Vagina (tissue), 2 donors: ENCODE results near the gene PTPRN2.

Experiments
- POLR2A ChIP-seq, 2 donors: fragments of 450-650 bp; IDR thresholded peaks; one replicate each; pipeline ENCODE4 v1.6.1; 2017; ENCODE audit warnings: antibody characterized with exemption in 2 of 2, mild to moderate bottlenecking in 2 of 2, moderate library complexity in 2 of 2
- POLR2AphosphoS5 ChIP-seq, 2 donors: sonication (generic); formaldehyde crosslinking; IDR thresholded peaks; one replicate each; pipeline ENCODE4 v1.9.0; 2017; ENCODE audit warnings: antibody characterized with exemption in 2 of 2, mild to moderate bottlenecking in 2 of 2, low read depth in 1 of 2; ENCODE audit not compliant: insufficient read depth in 1 of 2
- TF ChIP-seq, protein P1 (sequence below), 3 experiments: fragments of 450-650 bp in 2 of 3; fragments of 200-600 bp in 1 of 3; sonication (generic) in 1 of 3; IDR thresholded peaks; one replicate each; pipeline ENCODE4 v1.5.1; 2017 to 2019; ENCODE audit warnings: antibody characterized with exemption in 3 of 3, mild to moderate bottlenecking in 2 of 3, moderate library complexity in 2 of 3

DNA sequence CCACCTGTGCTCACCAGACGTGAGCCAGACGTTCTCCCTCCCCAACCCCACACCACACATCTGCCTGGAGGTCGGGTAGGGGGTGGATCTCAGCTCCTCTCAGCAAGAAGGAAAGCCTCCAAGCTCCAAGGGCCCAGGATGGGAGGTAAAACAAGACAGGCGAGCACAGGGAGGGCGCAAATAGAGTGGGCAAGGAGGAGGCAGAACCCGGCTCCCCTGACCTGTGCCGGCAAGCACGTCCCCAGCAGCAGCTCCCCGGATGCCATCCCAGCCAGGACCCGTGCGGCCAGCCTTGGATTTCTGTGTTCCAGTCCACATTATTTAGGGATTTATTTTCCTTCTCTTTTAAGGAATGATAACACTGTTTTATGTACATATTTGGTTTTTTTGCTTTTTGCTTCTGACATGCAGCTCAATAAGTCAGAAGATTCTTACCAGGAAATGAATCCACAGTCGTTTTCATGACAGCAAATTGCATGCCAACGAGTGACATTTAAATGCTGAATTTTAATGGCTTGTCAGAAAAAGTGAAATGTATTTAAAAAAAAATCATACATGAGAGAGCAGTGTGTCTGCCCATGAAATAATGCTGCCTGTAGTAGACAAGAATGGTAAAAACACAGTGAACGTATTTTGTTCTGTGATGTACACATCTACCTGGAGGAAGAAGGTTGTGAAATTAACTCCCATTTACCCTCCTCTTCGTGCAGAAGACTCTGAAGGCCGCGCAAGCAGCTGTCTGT is 276.5 kb downstream of the PTPRN2 start:
- TF ChIP-seq, protein P1, sequence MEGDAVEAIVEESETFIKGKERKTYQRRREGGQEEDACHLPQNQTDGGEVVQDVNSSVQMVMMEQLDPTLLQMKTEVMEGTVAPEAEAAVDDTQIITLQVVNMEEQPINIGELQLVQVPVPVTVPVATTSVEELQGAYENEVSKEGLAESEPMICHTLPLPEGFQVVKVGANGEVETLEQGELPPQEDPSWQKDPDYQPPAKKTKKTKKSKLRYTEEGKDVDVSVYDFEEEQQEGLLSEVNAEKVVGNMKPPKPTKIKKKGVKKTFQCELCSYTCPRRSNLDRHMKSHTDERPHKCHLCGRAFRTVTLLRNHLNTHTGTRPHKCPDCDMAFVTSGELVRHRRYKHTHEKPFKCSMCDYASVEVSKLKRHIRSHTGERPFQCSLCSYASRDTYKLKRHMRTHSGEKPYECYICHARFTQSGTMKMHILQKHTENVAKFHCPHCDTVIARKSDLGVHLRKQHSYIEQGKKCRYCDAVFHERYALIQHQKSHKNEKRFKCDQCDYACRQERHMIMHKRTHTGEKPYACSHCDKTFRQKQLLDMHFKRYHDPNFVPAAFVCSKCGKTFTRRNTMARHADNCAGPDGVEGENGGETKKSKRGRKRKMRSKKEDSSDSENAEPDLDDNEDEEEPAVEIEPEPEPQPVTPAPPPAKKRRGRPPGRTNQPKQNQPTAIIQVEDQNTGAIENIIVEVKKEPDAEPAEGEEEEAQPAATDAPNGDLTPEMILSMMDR (IDR thresholded peaks at IDR 0.05), result no peak
- TF ChIP-seq POLR2AphosphoS5 (IDR thresholded peaks at IDR 0.05; ENCODE audit: insufficient read depth in 1 of 2, low read depth in 1 of 2) (no peak), POLR2A (IDR thresholded peaks at IDR 0.05) (no peak)
